Skin of body (tissue), 2 donors: Measurements from ENCODE around the gene MAP3K6. TPM values are rescaled to one million over a fixed set of nuclear protein-coding genes. Genes with fewer than 3 reads are reported as not detected.
A peak's percentile ranks its signal among the peaks of the same experiment; 100 is the strongest.
"Not testable (repeated sequence)": the region's sequence is repeated elsewhere in the genome, so short reads cannot be mapped to it uniquely, and the experiment has no call there.

ENCODE experiments used
- DNase-seq: peaks from one replicate; lab custom pipeline; 2025; lab: John Stamatoyannopoulos, UW
- total RNA-seq: library from RNA; depleted of rRNA; stranded (reverse); fragments of >200 nt; gene quantifications from one replicate; pipeline ENCODE4 v1.2.3, GENCODE V29; 2014

The MAP3K6 gene
- total RNA-seq, 1 donor from 2014 or later, result 14.5 TPM

GRCh38 chr1:27398405-27399149, 31.8 kb upstream of the MAP3K6 start:
- DNase-seq, result no peak

GRCh38 chr1:27397749-27398148, 31.0 kb upstream of the MAP3K6 start:
- DNase-seq, result no peak

- no peak for DNase-seq
These were observed 30.3 kb upstream of the MAP3K6 start for GRCh38 chr1:27397110-27397509.

- DNase-seq, result peak; percentile 59
These were observed 28.9 kb upstream of the MAP3K6 start for GRCh38 chr1:27395441-27396195.

GRCh38 chr1:27394925-27395324, 28.2 kb upstream of the MAP3K6 start:
- DNase-seq, result no peak

- DNase-seq, result no peak
These were observed 27.5 kb upstream of the MAP3K6 start for GRCh38 chr1:27394282-27394658.

GRCh38 chr1:27393641-27394281, 27.0 kb upstream of the MAP3K6 start:
- DNase-seq, result no peak

GRCh38 chr1:27392778-27393635, 26.2 kb upstream of the MAP3K6 start:
- no peak for DNase-seq

- DNase-seq, result peak; percentile 83
These were observed 25.5 kb upstream of the MAP3K6 start, which contains the start of gene GPR3 for GRCh38 chr1:27392096-27392777. Gene GPR3 (plus strand): TSS chr1:27392622. CDS start chr1:27393799, 1,177 bp downstream.

GRCh38 chr1:27391511-27392095, 24.8 kb upstream of the MAP3K6 start:
- DNase-seq, result no peak

- no peak for DNase-seq
These were observed 21.7 kb upstream of the MAP3K6 start for GRCh38 chr1:27388337-27389005.

GRCh38 chr1:27384797-27385196, 18.0 kb upstream of the MAP3K6 start:
- not testable (repeated sequence) for DNase-seq

GRCh38 chr1:27383661-27384060, 16.9 kb upstream of the MAP3K6 start:
- no peak for DNase-seq

- no peak for DNase-seq
These were observed 16.4 kb upstream of the MAP3K6 start, which contains the start of gene CD164L2 for GRCh38 chr1:27383039-27383605. Gene CD164L2 (minus strand): TSS chr1:27383333. CDS start chr1:27383239, 94 bp downstream.

GRCh38 chr1:27381969-27382762, 15.4 kb upstream of the MAP3K6 start:
- DNase-seq, result no peak

GRCh38 chr1:27380766-27381733, 14.3 kb upstream of the MAP3K6 start:
- no peak for DNase-seq

- DNase-seq, result no peak
These were observed 13.5 kb upstream of the MAP3K6 start for GRCh38 chr1:27380224-27380623.
